Suppressor macrophage (primary cell): Measurements from ENCODE around the gene PLEK2.
A peak's percentile ranks its signal among the peaks of the same experiment; 100 is the strongest.
"Not testable (repeated sequence)": the region's sequence is repeated elsewhere in the genome, so short reads cannot be mapped to it uniquely, and the experiment has no call there.

ENCODE experiments used
- DNase-seq, 4 experiments: peaks; one replicate each; pipeline ENCODE4 v3.0.0-alpha.2; 2020 to 2022

Gene PLEK2

GRCh38 chr14:67428501-67429031, 16.6 kb upstream of the PLEK2 start:
- DNase-seq: no peak

- peak; percentile 82 to 91 (median 86) for DNase-seq
Observed at GRCh38 chr14:67426983-67427606, 15.1 kb upstream of the PLEK2 start.

GRCh38 chr14:67426161-67426560, 14.2 kb upstream of the PLEK2 start:
- DNase-seq: no peak

GRCh38 chr14:67425608-67426007, 13.6 kb upstream of the PLEK2 start:
- no peak for DNase-seq

DNA sequence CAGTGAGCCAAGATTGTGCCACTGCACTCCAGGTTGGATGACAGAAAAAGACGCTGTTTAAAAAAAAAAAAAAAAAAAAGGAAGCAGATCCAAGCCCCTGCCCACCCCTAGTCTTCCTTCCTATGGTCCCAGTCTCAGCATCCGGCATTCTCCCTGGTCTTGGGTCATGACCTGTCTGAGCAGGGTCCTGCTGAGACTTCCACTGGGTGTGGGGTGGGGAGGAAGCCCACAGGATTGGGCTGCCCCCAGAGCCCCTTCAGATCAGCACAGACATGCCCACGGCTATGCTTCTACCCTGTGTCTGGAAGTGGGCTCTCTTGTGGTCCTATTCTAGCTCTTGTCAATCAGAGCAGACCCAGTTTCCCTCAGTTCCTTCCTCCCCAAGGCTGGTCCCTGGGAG, 12.6 kb upstream of the PLEK2 start:
- DNase-seq: no peak

DNA sequence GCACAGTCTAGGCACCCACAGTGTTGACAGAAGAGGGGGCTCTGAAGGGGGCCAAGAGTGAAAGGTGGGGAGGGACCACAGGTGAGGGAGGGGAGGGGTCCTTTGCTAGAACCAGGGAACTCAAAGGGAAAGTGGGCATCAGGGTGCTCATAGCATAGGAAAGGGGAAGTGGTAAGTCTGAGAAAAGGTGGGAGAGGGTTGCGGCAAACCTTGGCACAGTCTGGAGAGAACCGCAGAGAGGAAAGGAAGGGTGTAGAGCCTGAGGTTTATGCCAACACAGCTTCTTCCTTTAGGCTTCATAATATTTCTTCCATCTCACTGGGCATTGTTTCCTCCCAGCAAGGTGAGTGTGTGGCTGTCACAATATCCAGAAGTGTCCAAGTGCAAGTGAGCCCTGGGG, 11.5 kb upstream of the PLEK2 start:
- peak in 3 of 4 experiments; percentile 39 to 46 (median 42) for DNase-seq

- DNase-seq: no peak
Observed at GRCh38 chr14:67421356-67422224, 9.6 kb upstream of the PLEK2 start.

DNA sequence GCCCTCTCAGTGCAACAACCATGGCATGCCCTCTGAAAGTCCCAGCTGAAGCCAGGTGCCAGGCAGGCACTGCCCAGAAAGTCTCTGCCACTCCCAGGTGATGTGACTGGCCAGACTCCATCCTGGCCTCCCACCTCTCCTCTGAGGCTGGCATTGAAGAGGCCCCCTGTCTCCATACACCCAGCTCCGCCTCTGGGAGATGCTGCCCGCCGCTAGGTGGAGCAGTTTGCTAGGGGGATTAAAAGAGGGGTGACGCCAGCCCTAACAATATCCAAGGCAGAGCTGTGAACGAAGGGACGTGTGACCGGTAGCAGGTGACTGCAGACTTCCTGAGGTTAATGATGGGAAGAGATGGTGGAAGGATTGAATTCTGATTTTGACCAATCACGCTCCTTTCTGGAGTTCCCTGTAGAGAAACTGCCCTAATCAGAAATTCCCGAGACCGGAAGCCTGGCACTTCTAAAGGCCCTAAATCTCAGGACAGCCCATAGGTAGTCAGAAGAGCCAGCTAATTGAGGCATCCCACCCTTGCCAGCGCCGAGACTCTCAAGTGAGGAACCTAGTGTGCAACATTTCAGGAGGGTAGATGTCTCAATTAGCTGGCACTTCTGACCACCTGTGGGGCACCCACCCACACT, 8.3 kb upstream of the PLEK2 start:
- DNase-seq: peak; percentile 43 to 68 (median 54)

DNA sequence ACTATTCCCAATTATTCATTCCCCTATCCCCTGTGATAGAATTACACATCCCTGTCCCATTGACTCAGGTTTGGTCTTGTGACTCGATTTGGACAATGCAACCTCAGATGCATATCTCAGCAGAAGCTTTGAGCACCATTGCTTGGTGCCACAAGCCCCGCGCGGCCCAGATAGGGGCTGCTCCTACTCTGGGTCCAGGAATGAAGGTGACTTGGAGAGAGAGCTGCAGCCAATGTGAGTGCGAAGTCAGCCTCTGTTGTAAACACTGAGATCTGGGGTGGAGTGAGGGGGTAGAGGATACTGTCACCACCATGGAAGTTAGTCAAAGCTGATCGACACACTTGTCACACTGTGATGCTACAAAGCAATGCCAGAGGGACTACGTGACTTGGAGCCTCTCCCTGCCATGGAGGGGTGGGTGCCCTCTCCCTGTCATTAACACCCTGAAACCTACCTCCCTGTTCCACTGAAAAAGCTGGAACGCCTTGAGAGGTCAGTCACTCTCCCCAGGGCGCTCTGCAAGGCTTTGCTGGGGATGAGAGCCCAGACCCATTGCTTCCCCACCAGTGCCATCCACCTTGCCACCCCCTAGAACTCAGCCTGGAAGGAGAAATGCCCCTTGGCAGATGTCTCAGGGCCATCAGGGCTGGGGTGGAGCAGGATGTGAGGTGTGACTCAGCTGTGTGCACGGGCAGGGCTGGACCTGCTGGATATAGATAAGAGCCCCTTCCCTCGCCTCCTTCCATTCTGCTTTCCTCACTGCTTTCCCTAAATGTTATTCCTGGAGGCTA, 6.6 kb upstream of the PLEK2 start:
- no peak for DNase-seq

DNA sequence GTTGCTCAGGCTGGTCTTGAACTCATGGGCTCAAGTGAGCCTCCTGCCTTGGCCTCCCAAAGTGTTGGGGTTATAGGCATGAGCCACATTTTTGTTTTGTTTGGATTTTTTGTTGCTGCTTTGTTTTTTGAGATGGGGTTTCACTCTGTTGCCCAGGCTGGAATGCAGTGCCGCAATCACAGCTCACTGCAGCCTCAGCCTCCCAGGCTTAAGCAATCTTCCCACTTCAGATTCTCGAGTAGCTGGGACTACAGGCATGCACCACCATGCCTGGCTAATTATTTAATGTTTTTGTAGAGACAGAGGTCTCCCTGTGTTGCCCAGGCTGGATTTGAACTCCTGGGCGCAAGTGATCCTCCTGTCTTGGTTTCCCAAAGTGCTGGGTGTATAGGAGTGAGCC, 5.7 kb upstream of the PLEK2 start:
- no peak for DNase-seq

GRCh38 chr14:67416810-67417209, 4.8 kb upstream of the PLEK2 start:
- peak in 2 of 4 experiments; percentile 21 to 29 for DNase-seq

- DNase-seq: no peak
Observed at GRCh38 chr14:67416085-67416484, 4.1 kb upstream of the PLEK2 start.

DNA sequence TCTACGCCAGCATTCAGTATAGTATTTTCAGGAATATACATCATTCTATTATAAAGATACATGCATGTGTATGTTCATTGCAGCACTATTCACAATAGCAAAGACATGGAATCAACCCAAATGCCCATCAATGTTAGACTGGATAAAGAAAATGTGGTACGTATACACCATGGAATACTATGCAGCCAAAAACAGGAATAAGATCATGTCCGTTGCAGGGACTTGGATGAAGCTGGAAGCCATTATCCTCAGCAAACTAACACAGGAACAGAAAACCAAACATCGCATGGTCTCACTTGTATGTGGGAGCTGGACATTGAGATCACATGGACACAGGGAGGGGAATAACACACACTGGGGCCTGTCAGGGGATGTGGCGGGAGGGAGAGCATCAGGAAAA, 3.6 kb upstream of the PLEK2 start:
- not testable (repeated sequence) for DNase-seq

GRCh38 chr14:67413806-67414769, 2.1 kb upstream of the PLEK2 start:
- DNase-seq: peak; percentile 75 to 91 (median 88)

- DNase-seq: no peak
Observed at GRCh38 chr14:67411370-67411769, 595 bp downstream of the PLEK2 start.

- DNase-seq: no peak
Observed at GRCh38 chr14:67410313-67410712, 1.7 kb downstream of the PLEK2 start.

GRCh38 chr14:67409461-67409860, 2.5 kb downstream of the PLEK2 start:
- no peak for DNase-seq

DNA sequence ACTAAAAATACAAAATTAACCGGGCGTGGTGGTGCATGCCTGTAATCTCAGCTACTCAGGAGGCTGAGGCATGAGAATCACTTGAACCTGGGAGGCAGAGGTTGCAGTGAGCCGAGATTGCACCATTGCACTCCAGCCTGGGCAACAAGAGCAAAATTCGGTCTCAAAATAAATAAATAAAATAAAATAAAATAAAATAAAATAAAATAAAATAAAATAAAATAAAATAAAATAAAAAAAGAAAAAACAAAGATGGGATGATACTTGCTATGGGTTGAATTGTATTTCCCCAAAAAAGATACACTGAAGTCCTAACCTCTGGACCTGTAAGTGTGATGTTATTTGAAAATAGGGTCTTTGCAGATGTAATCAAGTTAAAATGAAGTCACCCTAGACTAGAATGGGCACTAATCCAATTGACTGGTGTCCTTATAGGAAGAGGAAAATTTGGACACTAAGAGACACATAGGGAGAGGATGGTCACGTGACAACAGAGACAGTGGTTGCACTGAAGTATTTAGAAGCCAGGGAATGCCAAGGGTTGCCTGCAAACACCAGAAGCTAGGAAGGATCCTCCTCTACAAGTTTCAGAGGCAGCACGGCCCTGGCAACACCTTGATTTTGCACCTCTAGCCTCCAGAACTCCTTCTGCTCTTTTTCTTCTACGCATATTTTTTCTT, 3.7 kb downstream of the PLEK2 start:
- not testable (repeated sequence) for DNase-seq

DNA sequence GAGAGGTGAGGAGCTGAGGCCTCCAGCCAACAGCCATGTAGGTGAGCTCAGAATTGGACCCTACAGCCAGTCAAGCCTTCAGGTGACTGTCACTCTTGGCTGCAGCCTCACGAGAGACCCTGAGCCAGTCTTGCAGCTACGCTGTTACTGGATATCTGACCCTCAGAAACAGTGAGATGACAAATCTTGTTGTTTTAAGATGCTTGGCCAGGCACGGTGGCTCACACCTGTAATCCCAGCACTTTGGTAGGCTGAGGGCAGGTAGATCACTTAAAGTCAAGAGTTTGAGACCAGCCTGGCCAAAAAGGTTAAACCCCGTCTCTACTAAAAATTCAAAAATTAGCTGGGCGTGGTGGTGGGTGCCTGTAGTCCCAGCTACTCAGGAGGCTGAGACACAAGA, 6.2 kb downstream of the PLEK2 start:
- DNase-seq: no peak

DNA sequence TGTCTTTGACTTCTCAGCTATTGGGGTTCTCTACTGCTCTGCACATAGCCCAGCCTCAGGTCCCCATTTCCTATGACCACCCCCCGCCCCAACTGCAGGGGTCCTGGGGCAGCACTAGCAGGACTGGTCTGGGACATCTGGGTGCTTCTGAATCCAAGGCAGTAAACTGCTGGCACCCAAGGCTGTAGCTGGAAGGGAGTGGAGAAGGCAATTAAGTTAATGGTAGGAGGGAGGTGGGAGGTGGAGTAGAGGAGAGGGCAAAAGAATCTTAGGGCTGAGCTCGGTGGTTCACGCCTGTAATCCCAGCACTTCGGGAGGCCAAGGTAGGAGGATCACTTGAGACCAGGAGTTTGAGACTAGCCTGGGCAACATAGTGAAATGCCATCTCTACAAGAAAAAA, 11.5 kb downstream of the PLEK2 start:
- DNase-seq: no peak

DNA sequence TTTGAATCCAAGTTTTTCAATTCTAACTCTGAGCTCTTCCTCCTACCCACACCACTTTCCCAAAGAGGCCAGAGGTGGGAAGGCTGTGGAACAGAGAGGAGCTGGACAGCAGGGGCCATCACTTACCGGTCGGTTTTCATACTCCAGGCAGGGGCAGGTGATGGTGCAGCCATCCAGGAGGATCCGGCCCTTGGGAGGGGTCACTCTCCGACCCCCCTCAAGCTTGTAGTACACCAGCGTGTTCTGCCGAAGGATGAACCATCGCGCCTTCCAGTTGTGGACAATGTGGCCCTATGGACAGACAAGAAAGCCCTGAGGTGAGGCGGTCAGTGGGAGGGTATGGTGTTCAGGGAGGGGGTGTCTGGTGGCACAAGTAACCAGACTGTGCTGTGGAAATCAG, 14.4 kb downstream of the PLEK2 start:
- DNase-seq: no peak
